Loucy (cell line): ENCODE results near the gene ZNF292.

ENCODE experiments used
- H2AFZ ChIP-seq: fragments of 200-600 bp; sonication (generic); 2 replicates; pipeline ENCODE4 v1.6.0; 2016; ENCODE audit warnings: antibody characterized with exemption, mild to moderate bottlenecking, low read length, moderate library complexity
- H3F3A ChIP-seq: fragments of 200-600 bp; 2 replicates; pipeline ENCODE4 v1.6.0; 2016; ENCODE audit warnings: antibody characterized with exemption, low read depth, mild to moderate bottlenecking
- H3K27me3 ChIP-seq: fragments of 200-600 bp; sonication (generic); 2 replicates; pipeline ENCODE4 v1.6.1; 2014; ENCODE audit warnings: low read length, mild to moderate bottlenecking; ENCODE audit not compliant: insufficient read depth, poor library complexity, severe bottlenecking
- H3K36me3 ChIP-seq: fragments of 200-600 bp; sonication (generic); 2 replicates; pipeline ENCODE4 v1.6.1; 2016; ENCODE audit warnings: low read length; ENCODE audit not compliant: insufficient read depth
- H3K4me1 ChIP-seq: fragments of 200-600 bp; sonication (generic); 2 replicates; pipeline ENCODE4 v1.5.1; 2014; ENCODE audit warnings: low read length, mild to moderate bottlenecking; ENCODE audit not compliant: insufficient read depth, poor library complexity, severe bottlenecking
- H3K4me2 ChIP-seq: fragments of 200-600 bp; sonication (generic); 2 replicates; pipeline ENCODE4 v1.6.0; 2014; ENCODE audit warnings: antibody characterized with exemption, low read length, low read depth, mild to moderate bottlenecking; ENCODE audit not compliant: poor library complexity, severe bottlenecking
- H3K4me3 ChIP-seq: fragments of 200-600 bp; sonication (generic); 2 replicates; pipeline ENCODE4 v1.5.1; 2014; ENCODE audit warnings: low read length, mild to moderate bottlenecking, mixed read lengths; ENCODE audit not compliant: poor library complexity, severe bottlenecking
- H3K79me2 ChIP-seq: fragments of 200-600 bp; sonication (generic); 2 replicates; pipeline ENCODE4 v1.6.1; 2014; ENCODE audit warnings: low read length; ENCODE audit not compliant: insufficient read depth
- H3K9ac ChIP-seq: fragments of 200-600 bp; sonication (generic); 2 replicates; pipeline ENCODE4 v1.6.0; 2014; ENCODE audit warnings: mild to moderate bottlenecking, low read depth, low read length, moderate library complexity; ENCODE audit not compliant: poor library complexity, severe bottlenecking
- H3K9me2 ChIP-seq: fragments of 200-600 bp; sonication (generic); replicated peaks from 2 replicates; pipeline ENCODE4 v1.6.1; 2016; ENCODE audit warnings: low read depth, low read length, mixed read lengths
- H3K9me3 ChIP-seq: fragments of 200-600 bp; sonication (generic); 2 replicates; pipeline ENCODE4 v1.6.1; 2014; ENCODE audit warnings: mild to moderate bottlenecking, antibody characterized with exemption, low read length, low read depth; ENCODE audit not compliant: insufficient read depth
- H4K20me1 ChIP-seq: fragments of 200-600 bp; sonication (generic); 2 replicates; pipeline ENCODE4 v1.6.0; 2014; ENCODE audit warnings: antibody characterized with exemption, low read length, mild to moderate bottlenecking; ENCODE audit not compliant: insufficient read depth, poor library complexity, severe bottlenecking
- EZH2phosphoT487 ChIP-seq: fragments of 200-600 bp; IDR thresholded peaks from 2 replicates; pipeline ENCODE4 v1.6.1; 2018; ENCODE audit warnings: antibody characterized with exemption, mild to moderate bottlenecking, moderate library complexity, borderline replicate concordance
- TF ChIP-seq, protein P1 (sequence below): fragments of 200-600 bp; sonication (generic); conservative IDR thresholded peaks from 2 replicates; pipeline ENCODE4 v1.5.1; 2014; ENCODE audit warnings: mild to moderate bottlenecking, antibody characterized with exemption, low read length

ZNF292 gene

DNA sequence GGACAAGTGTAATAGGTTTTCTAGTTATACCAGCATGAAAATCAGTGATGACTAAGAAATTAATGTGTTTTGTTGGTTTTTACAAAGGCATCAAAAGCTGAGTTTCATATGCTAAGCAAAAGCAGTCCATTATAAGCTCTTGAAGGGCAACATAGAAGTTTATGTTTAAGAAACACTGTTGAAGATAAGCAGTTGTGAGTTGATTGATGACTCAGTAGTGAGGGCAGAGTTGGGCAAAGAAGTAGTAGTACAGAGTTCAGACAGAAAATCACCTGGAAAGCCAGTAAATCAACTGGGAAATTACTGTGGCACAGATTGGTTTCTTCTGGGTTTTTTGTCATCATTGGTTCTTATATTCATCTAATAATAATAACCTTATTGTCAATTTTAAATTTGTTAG, 89.0 kb downstream of the ZNF292 start:
- H3K4me1 ChIP-seq = peaks cover 11% of the 10 kb centered on the region
- H3K4me2 ChIP-seq = peak overlapping the region; percentile 52
- no peak overlapping the region for H2AFZ ChIP-seq
- H3K36me3 ChIP-seq = peaks cover 74% of the 10 kb centered on the region; the same call in 1 of the 2 replicates
- peaks cover 6% of the 10 kb centered on the region; the same call in 1 of the 2 replicates for H3K79me2 ChIP-seq
- no peaks in the 10 kb centered on the region for H3K9me3 ChIP-seq
- H3K4me3 ChIP-seq = peak overlapping the region; percentile 28
- H3K27me3 ChIP-seq = no peaks in the 10 kb centered on the region
- no peaks in the 10 kb centered on the region for H3F3A ChIP-seq
- peak overlapping the region; percentile 35 for H3K9ac ChIP-seq
- peaks cover 19% of the 10 kb centered on the region for H4K20me1 ChIP-seq
- no peaks in the 10 kb centered on the region for H3K9me2 ChIP-seq
- TF ChIP-seq, protein P1, sequence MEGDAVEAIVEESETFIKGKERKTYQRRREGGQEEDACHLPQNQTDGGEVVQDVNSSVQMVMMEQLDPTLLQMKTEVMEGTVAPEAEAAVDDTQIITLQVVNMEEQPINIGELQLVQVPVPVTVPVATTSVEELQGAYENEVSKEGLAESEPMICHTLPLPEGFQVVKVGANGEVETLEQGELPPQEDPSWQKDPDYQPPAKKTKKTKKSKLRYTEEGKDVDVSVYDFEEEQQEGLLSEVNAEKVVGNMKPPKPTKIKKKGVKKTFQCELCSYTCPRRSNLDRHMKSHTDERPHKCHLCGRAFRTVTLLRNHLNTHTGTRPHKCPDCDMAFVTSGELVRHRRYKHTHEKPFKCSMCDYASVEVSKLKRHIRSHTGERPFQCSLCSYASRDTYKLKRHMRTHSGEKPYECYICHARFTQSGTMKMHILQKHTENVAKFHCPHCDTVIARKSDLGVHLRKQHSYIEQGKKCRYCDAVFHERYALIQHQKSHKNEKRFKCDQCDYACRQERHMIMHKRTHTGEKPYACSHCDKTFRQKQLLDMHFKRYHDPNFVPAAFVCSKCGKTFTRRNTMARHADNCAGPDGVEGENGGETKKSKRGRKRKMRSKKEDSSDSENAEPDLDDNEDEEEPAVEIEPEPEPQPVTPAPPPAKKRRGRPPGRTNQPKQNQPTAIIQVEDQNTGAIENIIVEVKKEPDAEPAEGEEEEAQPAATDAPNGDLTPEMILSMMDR = no peak
- TF ChIP-seq EZH2phosphoT487 = no peak

DNA sequence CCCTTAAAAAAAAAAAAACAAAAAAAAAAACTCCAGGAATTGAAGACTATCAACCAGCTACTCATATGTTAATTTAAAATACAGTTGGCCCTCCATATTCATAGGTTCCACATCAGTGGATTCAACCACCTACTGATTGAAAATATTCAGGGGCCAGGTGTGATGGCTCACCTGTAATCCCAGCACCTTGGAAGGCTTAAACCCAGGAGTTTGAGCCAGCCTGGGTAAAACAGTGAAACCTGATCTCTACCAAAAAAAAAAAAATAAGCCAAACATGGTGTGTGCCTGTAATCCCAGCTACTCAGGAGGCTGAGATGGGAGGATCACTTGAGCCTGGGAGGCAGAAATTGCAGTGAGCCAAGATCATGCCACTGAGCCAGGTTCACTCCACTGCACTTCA, 94.7 kb downstream of the ZNF292 start:
- no peaks in the 10 kb centered on the region for H3K9me2 ChIP-seq
- no peaks in the 10 kb centered on the region for H3K79me2 ChIP-seq
- no peak overlapping the region for H3K4me3 ChIP-seq
- H2AFZ ChIP-seq = no peak overlapping the region
- no peaks in the 10 kb centered on the region for H4K20me1 ChIP-seq
- H3K4me2 ChIP-seq = no peak overlapping the region
- TF ChIP-seq EZH2phosphoT487 = no peak
- TF ChIP-seq, protein P1 = no peak
- no peaks in the 10 kb centered on the region for H3K27me3 ChIP-seq
- H3K36me3 ChIP-seq = peaks cover 79% of the 10 kb centered on the region; the same call in 1 of the 2 replicates
- no peak overlapping the region for H3K9ac ChIP-seq
- H3K4me1 ChIP-seq = no peaks in the 10 kb centered on the region
- H3F3A ChIP-seq = no peaks in the 10 kb centered on the region
- no peaks in the 10 kb centered on the region for H3K9me3 ChIP-seq

DNA sequence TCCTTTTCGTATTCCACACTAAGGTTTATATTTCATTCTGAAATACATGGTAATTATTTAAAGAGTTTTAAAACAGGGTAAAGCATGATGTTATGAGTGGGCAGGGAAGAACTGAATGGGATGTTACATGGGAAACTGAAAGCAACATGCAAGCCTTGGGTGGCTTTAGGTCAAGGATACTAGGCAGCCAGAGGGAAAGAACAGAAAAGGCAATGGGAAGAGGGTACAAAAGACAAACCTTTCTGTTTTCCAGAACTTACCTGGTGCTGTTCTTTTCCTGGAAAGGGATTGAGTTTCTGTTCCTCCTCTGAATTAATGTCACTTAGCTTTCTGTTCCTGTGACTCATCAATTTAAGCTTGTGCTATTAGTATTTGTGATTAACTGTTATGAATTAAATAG, 95.9 kb downstream of the ZNF292 start:
- TF ChIP-seq, protein P1 = no peak
- TF ChIP-seq EZH2phosphoT487 = no peak
- H3K4me1 ChIP-seq = no peaks in the 10 kb centered on the region
- H3K4me3 ChIP-seq = no peak overlapping the region
- no peaks in the 10 kb centered on the region for H3K9me2 ChIP-seq
- H3K4me2 ChIP-seq = no peak overlapping the region
- H3F3A ChIP-seq = no peaks in the 10 kb centered on the region
- H3K36me3 ChIP-seq = peaks cover 85% of the 10 kb centered on the region
- no peaks in the 10 kb centered on the region for H4K20me1 ChIP-seq
- H2AFZ ChIP-seq = no peak overlapping the region
- H3K9me3 ChIP-seq = no peaks in the 10 kb centered on the region
- no peak overlapping the region for H3K9ac ChIP-seq
- H3K79me2 ChIP-seq = no peaks in the 10 kb centered on the region
- H3K27me3 ChIP-seq = no peaks in the 10 kb centered on the region
